GM12878 (cell line): ENCODE measurements around the gene LPCAT3. TPM values are rescaled to one million over a fixed set of nuclear protein-coding genes. Genes with fewer than 3 reads are reported as not detected.
A peak's percentile ranks its signal among the peaks of the same experiment; 100 is the strongest.

Source experiments
- ATAC-seq: fragments of 200-7000 bp; cut with Tn5 transposase; 3 replicates; pipeline ENCODE4 v1.9.1; 2020; ENCODE audit warnings: mild to moderate bottlenecking, moderate library complexity
- BruUV-seq: library from RNA; stranded (reverse); fragments of 400-500 nt; replicated peaks from 2 replicates; lab custom pipeline; 2021; lab: Mats Ljungman, UMichigan
- CTCF ChIA-PET: fragments of 300-600 bp; sonication (Branson Sonifier 250); formaldehyde crosslinking; extraction: SDS; loops from one replicate; lab custom pipeline; 2021; ENCODE audit warnings: inconsistent platforms; lab: Yijun Ruan, JAX
- POLR2A ChIA-PET: fragments of 350-600 bp; formaldehyde crosslinking; extraction: SDS; loops from one replicate; lab custom pipeline; 2021; ENCODE audit warnings: inconsistent platforms; lab: Charles Lee
- RAD21 ChIA-PET: fragments of 300-600 bp; sonication (Branson Sonifier 250); formaldehyde crosslinking; loops from one replicate; lab custom pipeline; 2023; ENCODE audit warnings: antibody characterized with exemption; ENCODE audit not compliant: unreplicated experiment; lab: Charles Lee
- SMC1A ChIA-PET: fragments of 300-600 bp; sonication (Branson Sonifier 250); formaldehyde crosslinking; loops from one replicate; lab custom pipeline; 2023; ENCODE audit not compliant: unreplicated experiment, uncharacterized antibody; lab: Charles Lee
- DNase-seq: peaks from one replicate; pipeline ENCODE4 v3.0.0-alpha.2; 2011; ENCODE audit warnings: low read depth, low spot score
- FAIRE-seq: peaks from 3 replicates; lab custom pipeline; 2011; peaks lifted over from hg19 to GRCh38; lab: Jason Lieb, UNC
- H2AFZ ChIP-seq: 2 replicates; pipeline ENCODE4 v1.6.0; 2011; ENCODE audit warnings: low read depth, low read length, control low read depth; ENCODE audit not compliant: control insufficient read depth
- H3K27ac ChIP-seq: 2 replicates; pipeline ENCODE4 v1.5.1; 2011; ENCODE audit warnings: control low read depth; ENCODE audit not compliant: control insufficient read depth, insufficient read depth
- H3K27me3 ChIP-seq, 2 experiments: replicated peaks in 1 of 2; 2 replicates each; pipeline versions ENCODE4 v1.6.0 to v1.6.1; 2011; ENCODE audit warnings: low read length in 1 of 2; ENCODE audit not compliant: control insufficient read depth in 2 of 2, insufficient read depth in 2 of 2
- H3K36me3 ChIP-seq, 2 experiments: 2 replicates each; pipeline ENCODE4 v1.5.1; 2011; ENCODE audit warnings: low read length in 1 of 2; ENCODE audit not compliant: control insufficient read depth in 2 of 2, insufficient read depth in 2 of 2
- H3K4me1 ChIP-seq: 2 replicates; pipeline ENCODE4 v1.6.1; 2011; ENCODE audit warnings: mild to moderate bottlenecking, low read length, moderate library complexity, mixed read lengths; ENCODE audit not compliant: control insufficient read depth, insufficient read depth
- H3K4me2 ChIP-seq: 2 replicates; pipeline ENCODE4 v1.6.0; 2011; ENCODE audit warnings: control low read depth; ENCODE audit not compliant: control insufficient read depth, insufficient read depth
- H3K4me3 ChIP-seq: fragments of 200-600 bp; sonication (generic); 2 replicates; pipeline ENCODE4 v1.5.1; 2016
- H3K79me2 ChIP-seq: 2 replicates; pipeline ENCODE4 v1.6.0; 2011; ENCODE audit warnings: low read length; ENCODE audit not compliant: control insufficient read depth, insufficient read depth
- H3K9ac ChIP-seq: 2 replicates; pipeline ENCODE4 v1.8.0; 2011; ENCODE audit warnings: low read length, control low read depth, mixed read lengths; ENCODE audit not compliant: control insufficient read depth, insufficient read depth
- H3K9me3 ChIP-seq: replicated peaks from 3 replicates; pipeline ENCODE4 v1.5.1; 2011; ENCODE audit warnings: mild to moderate bottlenecking, low read length; ENCODE audit not compliant: control insufficient read depth, insufficient read depth
- H4K20me1 ChIP-seq: 2 replicates; pipeline ENCODE4 v1.6.0; 2011; ENCODE audit not compliant: control insufficient read depth, insufficient read depth
- CHD4 ChIP-seq: fragments of 200-600 bp; sonication (generic); IDR thresholded peaks from 2 replicates; pipeline ENCODE4 v1.6.1; 2016; ENCODE audit warnings: mild to moderate bottlenecking
- MEF2B ChIP-seq: fragments of 450-650 bp; IDR thresholded peaks from 2 replicates; pipeline ENCODE4 v1.6.1; 2018; ENCODE audit warnings: mild to moderate bottlenecking, moderate library complexity; ENCODE audit not compliant: partially characterized antibody, poor library complexity, severe bottlenecking
- NR2C2 ChIP-seq: IDR thresholded peaks from 2 replicates; pipeline ENCODE4 v1.6.1; 2011; ENCODE audit warnings: borderline replicate concordance, low read depth; ENCODE audit not compliant: control insufficient read depth, insufficient read length
- PML ChIP-seq: IDR thresholded peaks from 2 replicates; pipeline ENCODE4 v1.6.1; 2012; ENCODE audit warnings: low read length, inconsistent platforms
- POLR2A ChIP-seq: IDR thresholded peaks from 2 replicates; pipeline ENCODE4 v1.6.1; 2011; ENCODE audit warnings: low read depth, mild to moderate bottlenecking, low read length
- RBBP5 ChIP-seq: fragments of 200-600 bp; sonication (generic); conservative IDR thresholded peaks from 2 replicates; pipeline ENCODE4 v1.6.1; 2016
- SREBF1 ChIP-seq: IDR thresholded peaks from 2 replicates; pipeline ENCODE4 v1.6.1; 2012; ENCODE audit warnings: mild to moderate bottlenecking, low read length
- TCF12 ChIP-seq: IDR thresholded peaks from 2 replicates; pipeline ENCODE4 v1.6.1; 2011; ENCODE audit warnings: low read depth, mild to moderate bottlenecking, low read length
- WGBS: methylation state at CpG from one replicate; pipeline ENCODE4 v1.1.6; 2016; ENCODE audit warnings: low lambda C conversion rate; ENCODE audit not compliant: insufficient replicate concordance, insufficient coverage; ENCODE audit errors: missing lambda C conversion rate; 5-methylcytosine and 5-hydroxymethylcytosine counted together
- in situ Hi-C: fragments of 300-500 bp; cut with MboI; formaldehyde crosslinking; loops from 9 replicates; pipeline ENCODE4 v1.14.3; 2018; ENCODE audit warnings: mixed read lengths
- intact Hi-C: fragments of 100-400 bp; cut with micrococcal nuclease; formaldehyde crosslinking; loops from one replicate; pipeline ENCODE4 v1.14.2; 2022; ENCODE audit not compliant: unreplicated experiment
- polyA plus RNA-seq, 11 experiments: library from polyadenylated mRNA; depleted of rRNA in 4 of 11; unstranded in 6 of 11; stranded (reverse) in 5 of 11; fragments of >200 nt; fragmentation: Nextera tagmentation in 4 of 11; fragmentation: Illumina TruSeq in 1 of 11; extraction: Ambion mirVana in 4 of 11; extraction: Trizol in 1 of 11; gene quantifications; 1 replicate in 1 of 11; 2 replicates in 10 of 11; pipeline versions ENCODE4 v1.2.1 to v1.2.3, GENCODE V29; 2011 to 2016; ENCODE audit warnings: inconsistent platforms in 2 of 11, missing spikeins in 2 of 11, low read depth in 1 of 11
- total RNA-seq, 4 experiments: library from RNA; depleted of rRNA in 3 of 4; stranded (reverse); fragments of >200 nt in 3 of 4; fragmentation: Illumina TruSeq in 1 of 4; extraction: Trizol in 1 of 4; gene quantifications; 2 replicates each; pipeline versions ENCODE4 v1.2.1 to v1.2.3, GENCODE V29; 2013 to 2021
- TF ChIP-seq, protein P1 (sequence below): IDR thresholded peaks from 2 replicates; pipeline ENCODE4 v1.6.1; 2011; ENCODE audit warnings: borderline replicate concordance, low read depth, mild to moderate bottlenecking, moderate library complexity, low read length; ENCODE audit not compliant: insufficient read depth, poor library complexity, severe bottlenecking

LPCAT3 gene
- total and polyA plus RNA-seq, 10 of the 15 experiments (the other 5 are each of a cell fraction or from before 2014, with no cell fraction given) = 2.6 to 48.3 (median 23.0) TPM

DNA sequence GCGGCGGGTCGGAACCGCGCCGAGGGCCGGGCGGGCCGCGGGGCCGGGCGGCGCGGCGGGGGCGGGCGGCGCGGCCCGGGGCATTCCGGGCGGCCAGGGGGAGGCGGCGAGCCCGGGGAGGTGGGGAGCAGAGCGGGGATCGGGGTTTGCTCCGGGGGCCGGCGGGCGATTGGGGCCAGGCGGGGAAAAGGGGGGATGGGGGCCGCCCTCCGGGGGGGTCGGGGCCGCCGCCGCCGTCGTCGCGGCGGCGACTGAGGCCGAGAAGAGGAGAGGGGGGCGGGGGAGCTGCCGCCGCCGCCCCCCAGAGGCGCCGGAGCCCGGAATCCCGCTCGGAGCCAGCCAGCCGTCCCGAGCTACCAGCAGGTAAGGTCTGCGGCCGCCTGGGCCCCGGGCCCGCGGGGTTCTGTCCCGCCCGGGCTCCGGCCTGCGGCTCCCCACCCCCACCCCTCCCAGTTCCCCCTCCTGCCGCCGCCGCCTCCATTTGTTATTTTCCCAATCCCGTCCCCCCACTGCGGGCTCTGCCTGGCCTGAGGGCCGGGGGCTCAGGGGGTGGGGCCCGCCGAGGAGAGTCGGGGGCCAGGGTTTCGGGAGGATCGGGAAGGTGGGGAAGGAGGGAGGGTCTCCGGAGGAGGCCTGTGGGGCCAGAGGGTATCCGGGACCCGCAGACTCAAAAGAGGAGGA lies 90.1 kb downstream of the LPCAT3 start:
- no peak for DNase-seq
- ChIA-PET CTCF (interaction anchor here (1.0 to 2.2 kb wide), 6 partner anchors 10 to 184 kb away, joined by 3 to 9 read pairs (median 4); partner anchors contain the start of genes C12orf57, C1RL and RNU7-1), POLR2A (interaction anchor here (0.6 to 4.8 kb wide), 5 partner anchors 9 to 90 kb away, joined by 3 to 28 read pairs (median 4); partner anchors contain the start of gene LPCAT3), RAD21 (interaction anchor here (1.2 to 1.5 kb wide), 4 partner anchors 16 to 90 kb away, joined by 3 to 5 read pairs (median 5); partner anchors contain the start of genes C12orf57, CDCA3, LPCAT3 and RNU7-1), SMC1A (interaction anchor here (1.3 to 1.8 kb wide), 2 partner anchors 10 to 15 kb away, joined by 4 to 5 read pairs; partner anchors contain the start of genes C12orf57 and RNU7-1)
- H4K20me1 ChIP-seq = no peaks in the 10 kb centered on the region
- no peaks in the 10 kb centered on the region for H3K9me3 ChIP-seq
- H2AFZ ChIP-seq = no peak overlapping the region
- no peak for TF ChIP-seq MEF2B
- peak; percentile 51 for TF ChIP-seq POLR2A
- peaks cover 41% of the 10 kb centered on the region for H3K79me2 ChIP-seq
- in situ Hi-C loops = no loop called here
- H3K9ac ChIP-seq = peak overlapping the region; percentile 79
- H3K4me2 ChIP-seq = peak overlapping the region; percentile 95
- 0 out of 3 replicates have a peak, but pooled peaks have one; percentile 2 for ATAC-seq
- H3K4me1 ChIP-seq = peaks cover 31% of the 10 kb centered on the region
- H3K36me3 ChIP-seq = peaks cover 0 to 3% of the 10 kb centered on the region in 2 experiments; a peak in 1 of 4 replicates
- FAIRE-seq = no peak
- no peaks in the 10 kb centered on the region for H3K27me3 ChIP-seq
- peak overlapping the region; percentile 95 for H3K4me3 ChIP-seq
- H3K27ac ChIP-seq = peak overlapping the region; percentile 75
- intact Hi-C loops = no loop called here
- BruUV-seq = no TSS peak
- WGBS = 0% methylated on average over 3 of the region's 79 CpGs

DNA sequence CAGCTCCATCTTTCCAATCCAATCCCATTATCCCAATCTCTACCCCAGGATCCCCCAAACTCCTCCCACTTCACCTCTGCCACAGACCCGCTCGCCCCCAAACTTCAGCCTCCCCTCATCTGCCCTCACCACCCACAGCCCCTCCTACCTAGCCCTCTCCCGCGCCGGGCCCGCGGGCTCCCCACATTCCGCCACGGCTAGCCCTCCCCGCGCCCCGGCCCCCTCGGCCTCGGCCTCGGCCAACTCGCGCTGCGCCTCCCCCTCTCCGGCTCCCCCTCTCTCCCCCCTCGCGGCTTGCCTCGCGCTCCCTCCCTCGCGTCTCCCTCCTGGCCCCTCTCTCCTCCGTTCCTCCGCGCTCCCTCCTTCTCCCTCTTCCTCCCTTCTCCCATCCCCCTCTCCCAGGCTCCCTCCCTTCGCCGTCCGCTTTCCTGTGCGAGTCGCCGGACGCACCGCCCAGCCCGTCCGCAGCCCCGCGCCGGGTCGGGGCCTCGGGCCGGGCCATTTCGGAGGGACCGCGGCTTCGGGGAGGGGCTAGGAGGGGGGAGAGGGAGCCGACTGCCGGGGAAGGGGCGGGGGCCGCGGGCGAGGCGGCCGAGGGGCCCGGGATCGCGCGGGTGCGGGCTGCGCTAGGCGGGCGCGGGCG lies 90.8 kb downstream of the LPCAT3 start, which contains the start of gene ATN1:
ATN1 (plus strand) TSS at position 581 of the 643 bp plus-strand sequence. CDS start 6,043 bp downstream, outside the sequence.
- Histone ChIP-seq H3K27me3 (no peaks in the 10 kb centered on the region), H3K9me3 (no peaks in the 10 kb centered on the region), H3K36me3 (peaks cover 0 to 3% of the 10 kb centered on the region in 2 experiments; a peak in 1 of 4 replicates), H3K9ac (peak within 1 kb of the TSS; percentile 90), H3K79me2 (peaks cover 40% of the 10 kb centered on the region), H4K20me1 (no peaks in the 10 kb centered on the region), H3K4me3 (peak within 1 kb of the TSS; percentile 95), H3K4me1 (peaks cover 37% of the 10 kb centered on the region), H3K27ac (peak within 1 kb of the TSS; percentile 86), H3K4me2 (peak within 1 kb of the TSS; percentile 95), H2AFZ (peak within 1 kb of the TSS; percentile 79)
- DNase-seq = no peak
- ChIA-PET RAD21 (interaction anchor here (0.6 to 4.6 kb wide), 4 partner anchors 12 to 38 kb away, joined by 3 to 45 read pairs (median 12); partner anchors contain the start of genes C12orf57 and RNU7-1), POLR2A (interaction anchor here (0.9 to 4.8 kb wide), 5 partner anchors 10 to 74 kb away, joined by 4 to 28 read pairs (median 9); partner anchors contain the start of gene LRRC23), CTCF (interaction anchor here (1.0 to 6.2 kb wide), 8 partner anchors 10 to 183 kb away, joined by 3 to 111 read pairs (median 6); partner anchors contain the start of genes C12orf57, C1RL, RNU7-1 and SPSB2), SMC1A (interaction anchor here (0.6 to 3.9 kb wide), 6 partner anchors 17 to 185 kb away, joined by 3 to 29 read pairs (median 6); partner anchors contain the start of genes C12orf57 and RNU7-1)
- 6% methylated on average over 2 of the region's 66 CpGs for WGBS
- FAIRE-seq = no peak
- peak; percentile 43 for ATAC-seq
- intact Hi-C loops (no loop called here), in situ Hi-C loops (no loop called here)
- no TSS peak for BruUV-seq
- TF ChIP-seq CHD4 (no peak), RBBP5 (no peak), POLR2A (peak; percentile 79), SREBF1 (no peak), NR2C2 (no peak), TCF12 (no peak), PML (no peak)
- TF ChIP-seq, protein P1, sequence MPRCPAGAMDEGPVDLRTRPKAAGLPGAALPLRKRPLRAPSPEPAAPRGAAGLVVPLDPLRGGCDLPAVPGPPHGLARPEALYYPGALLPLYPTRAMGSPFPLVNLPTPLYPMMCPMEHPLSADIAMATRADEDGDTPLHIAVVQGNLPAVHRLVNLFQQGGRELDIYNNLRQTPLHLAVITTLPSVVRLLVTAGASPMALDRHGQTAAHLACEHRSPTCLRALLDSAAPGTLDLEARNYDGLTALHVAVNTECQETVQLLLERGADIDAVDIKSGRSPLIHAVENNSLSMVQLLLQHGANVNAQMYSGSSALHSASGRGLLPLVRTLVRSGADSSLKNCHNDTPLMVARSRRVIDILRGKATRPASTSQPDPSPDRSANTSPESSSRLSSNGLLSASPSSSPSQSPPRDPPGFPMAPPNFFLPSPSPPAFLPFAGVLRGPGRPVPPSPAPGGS = no peak
